Uterus (tissue), 4 donors: ENCODE data around the gene IFIT1B. TPM values are rescaled to one million over a fixed set of nuclear protein-coding genes. Genes with fewer than 3 reads are reported as not detected.

Experiments used
- DNase-seq, 2 donors: peaks; one replicate each; pipeline ENCODE4 v3.0.0-alpha.2; 2019 to 2020
- H3K27ac ChIP-seq, 2 donors: fragments of 200-600 bp; sonication (generic); 1 replicate in 1 of 2; 2 replicates in 1 of 2; pipeline ENCODE4 v1.5.1; 2016 to 2018
- H3K27me3 ChIP-seq, 2 donors: fragments of 200-600 bp; sonication (generic); one replicate each; pipeline ENCODE4 v1.5.1; 2018 to 2019; ENCODE audit warnings: control low read depth in 1 of 2
- H3K36me3 ChIP-seq, 2 donors: fragments of 200-600 bp; sonication (generic); one replicate each; pipeline ENCODE4 v1.5.1; 2019; ENCODE audit warnings: control low read depth in 1 of 2
- H3K4me1 ChIP-seq, 2 donors: fragments of 200-600 bp; sonication (generic); one replicate each; pipeline ENCODE4 v1.5.1; 2018 to 2019; ENCODE audit warnings: control low read depth in 1 of 2
- H3K4me3 ChIP-seq, 2 donors: fragments of 200-600 bp; sonication (generic); 1 replicate in 1 of 2; 2 replicates in 1 of 2; pipeline ENCODE4 v1.5.1; 2018 to 2019; ENCODE audit warnings: mild to moderate bottlenecking in 1 of 2
- H3K9me3 ChIP-seq, 2 donors: fragments of 200-600 bp; sonication (generic); one replicate each; pipeline ENCODE4 v1.5.1; 2019; ENCODE audit warnings: control low read depth in 1 of 2
- CTCF ChIP-seq, 4 experiments: fragments of 200-600 bp in 2 of 4; fragments of 450-650 bp in 2 of 4; sonication (generic) in 2 of 4; IDR thresholded peaks; one replicate each; pipeline ENCODE4 v1.5.1; 2016 to 2019; ENCODE audit warnings: antibody characterized with exemption in 4 of 4, mild to moderate bottlenecking in 2 of 4, moderate library complexity in 1 of 4
- POLR2A ChIP-seq, 2 donors: fragments of 450-650 bp; IDR thresholded peaks; one replicate each; pipeline ENCODE4 v1.6.1; 2016; ENCODE audit warnings: antibody characterized with exemption in 2 of 2, mild to moderate bottlenecking in 1 of 2, moderate library complexity in 1 of 2
- intact Hi-C: fragments of 100-400 bp; cut with DNase I; formaldehyde crosslinking; loops from one replicate; pipeline ENCODE4 v1.15.1; 2023; ENCODE audit warnings: low total_unique reads
- total RNA-seq, 4 donors: library from RNA; depleted of rRNA in 3 of 4; stranded (reverse); fragments of >200 nt in 3 of 4; gene quantifications; one replicate each; pipeline versions ENCODE4 v1.1.0 to v1.2.4, GENCODE V29; 2014 to 2023
- donor health status: DM: yes; HTN: yes; CAD: no.

The IFIT1B gene
- total RNA-seq, 4 donors from 2014 or later: 1.1 TPM; not detected in 3

- no peaks in the 10 kb centered on the region for H3K9me3 ChIP-seq
- H3K4me3 ChIP-seq: no peak overlapping the region
- no peak for DNase-seq
- H3K27me3 ChIP-seq: no peaks in the 10 kb centered on the region
- H3K27ac ChIP-seq: peak overlapping the region in 1 of 2 donors; percentile 20
- H3K4me1 ChIP-seq: no peaks in the 10 kb centered on the region
- intact Hi-C loops: no loop called here
- peak in 2 of 4 experiments; percentile 27 to 29 for TF ChIP-seq CTCF (IDR thresholded peaks at IDR 0.05)
- no peak for TF ChIP-seq POLR2A (IDR thresholded peaks at IDR 0.05)
- H3K36me3 ChIP-seq: no peaks in the 10 kb centered on the region
These were observed 41.7 kb downstream of the IFIT1B start for GRCh38 chr10:89419548-89419947.

DNA sequence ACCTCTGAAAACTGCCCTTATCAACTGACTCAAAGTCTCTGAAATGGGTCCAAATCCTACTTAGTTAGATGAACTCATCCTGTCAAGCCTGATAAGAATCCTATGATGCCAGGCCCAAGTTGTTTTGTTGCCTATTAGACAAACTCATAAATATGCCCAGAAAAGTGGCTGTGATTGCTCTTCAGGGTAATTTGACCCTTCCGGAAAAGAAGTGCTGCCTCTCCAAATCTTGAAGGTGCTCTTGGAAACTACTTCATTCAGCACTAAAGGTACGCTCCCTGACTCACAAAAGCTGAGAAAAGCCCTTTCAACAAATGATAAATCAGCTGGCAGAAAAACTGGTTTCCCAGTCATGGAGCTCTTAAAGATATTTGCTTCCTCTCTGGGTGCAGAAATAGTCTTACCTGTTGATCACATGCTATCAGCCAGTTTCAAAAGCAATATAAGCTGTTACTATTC is 43.2 kb downstream of the IFIT1B start:
- no peak for TF ChIP-seq POLR2A (IDR thresholded peaks at IDR 0.05)
- no peak for TF ChIP-seq CTCF (IDR thresholded peaks at IDR 0.05)
- Histone ChIP-seq H3K4me3 (no peak overlapping the region), H3K4me1 (no peaks in the 10 kb centered on the region), H3K36me3 (no peaks in the 10 kb centered on the region), H3K27ac (peak overlapping the region in 1 of 2 donors; percentile 18), H3K27me3 (no peaks in the 10 kb centered on the region), H3K9me3 (no peaks in the 10 kb centered on the region)
- intact Hi-C loops: no loop called here
- no peak for DNase-seq

DNA sequence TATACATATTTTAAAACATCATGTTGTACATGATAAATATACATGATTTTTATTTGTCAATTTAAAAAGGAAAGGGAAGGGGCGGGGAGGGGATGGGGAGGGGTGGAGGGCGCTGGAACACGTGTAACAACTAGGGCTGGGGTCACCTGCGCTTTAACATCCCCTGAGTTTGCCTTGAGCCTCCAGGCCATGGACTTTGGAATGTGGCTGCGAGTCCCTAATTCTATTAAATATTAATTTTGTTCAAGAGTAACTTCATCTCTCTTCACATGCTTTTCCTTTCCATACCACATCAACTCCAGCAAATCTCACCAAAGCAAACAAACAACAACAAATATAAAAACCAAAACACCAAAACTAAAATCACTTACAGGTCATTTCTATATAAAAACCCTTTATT is 47.1 kb downstream of the IFIT1B start:
- intact Hi-C loops: no loop called here
- TF ChIP-seq CTCF (IDR thresholded peaks at IDR 0.05): no peak
- TF ChIP-seq POLR2A (IDR thresholded peaks at IDR 0.05): no peak
- H3K9me3 ChIP-seq: no peaks in the 10 kb centered on the region

GRCh38 chr10:89426230-89426868 is 48.5 kb downstream of the IFIT1B start:
- TF ChIP-seq POLR2A (IDR thresholded peaks at IDR 0.05): no peak
- peak; percentile 82 to 88 (median 85) for TF ChIP-seq CTCF (IDR thresholded peaks at IDR 0.05)
- Histone ChIP-seq H3K36me3 (no peaks in the 10 kb centered on the region), H3K4me1 (no peaks in the 10 kb centered on the region), H3K4me3 (no peak overlapping the region), H3K27me3 (no peaks in the 10 kb centered on the region), H3K27ac (no peak overlapping the region), H3K9me3 (no peaks in the 10 kb centered on the region)
- DNase-seq: no peak
- intact Hi-C loops: no loop called here

More for the DNA sequence above, 47.1 kb downstream of the IFIT1B start:
- Histone ChIP-seq H3K4me3 (no peak overlapping the region), H3K27me3 (no peaks in the 10 kb centered on the region), H3K27ac (no peak overlapping the region), H3K4me1 (no peaks in the 10 kb centered on the region), H3K36me3 (no peaks in the 10 kb centered on the region)
- no peak for DNase-seq

GRCh38 chr10:89427629-89428028 is 49.8 kb downstream of the IFIT1B start:
- no peak overlapping the region for H3K27ac ChIP-seq
- DNase-seq: no peak
- no peaks in the 10 kb centered on the region for H3K36me3 ChIP-seq
- no peak overlapping the region for H3K4me3 ChIP-seq
- H3K27me3 ChIP-seq: no peaks in the 10 kb centered on the region
- intact Hi-C loops: no loop called here
- no peaks in the 10 kb centered on the region for H3K4me1 ChIP-seq
- no peak for TF ChIP-seq CTCF (IDR thresholded peaks at IDR 0.05)
- no peak for TF ChIP-seq POLR2A (IDR thresholded peaks at IDR 0.05)
- H3K9me3 ChIP-seq: no peaks in the 10 kb centered on the region
